GM12878 (cell line): ENCODE measurements around the gene GRN. TPM values are rescaled to one million over a fixed set of nuclear protein-coding genes. Genes with fewer than 3 reads are reported as not detected.

Experiments used
- ATAC-seq: fragments of 200-7000 bp; cut with Tn5 transposase; 3 replicates; pipeline ENCODE4 v1.9.1; 2020; ENCODE audit warnings: mild to moderate bottlenecking, moderate library complexity
- BruUV-seq: library from RNA; stranded (reverse); fragments of 400-500 nt; replicated peaks from 2 replicates; lab custom pipeline; 2021; lab: Mats Ljungman, UMichigan
- CTCF ChIA-PET: fragments of 300-600 bp; sonication (Branson Sonifier 250); formaldehyde crosslinking; extraction: SDS; loops from one replicate; lab custom pipeline; 2021; ENCODE audit warnings: inconsistent platforms; lab: Yijun Ruan, JAX
- POLR2A ChIA-PET: fragments of 350-600 bp; formaldehyde crosslinking; extraction: SDS; loops from one replicate; lab custom pipeline; 2021; ENCODE audit warnings: inconsistent platforms; lab: Charles Lee
- RAD21 ChIA-PET: fragments of 300-600 bp; sonication (Branson Sonifier 250); formaldehyde crosslinking; loops from one replicate; lab custom pipeline; 2023; ENCODE audit warnings: antibody characterized with exemption; ENCODE audit not compliant: unreplicated experiment; lab: Charles Lee
- SMC1A ChIA-PET: fragments of 300-600 bp; sonication (Branson Sonifier 250); formaldehyde crosslinking; loops from one replicate; lab custom pipeline; 2023; ENCODE audit not compliant: unreplicated experiment, uncharacterized antibody; lab: Charles Lee
- DNase-seq: peaks from one replicate; pipeline ENCODE4 v3.0.0-alpha.2; 2011; ENCODE audit warnings: low read depth, low spot score
- FAIRE-seq: peaks from 3 replicates; lab custom pipeline; 2011; peaks lifted over from hg19 to GRCh38; lab: Jason Lieb, UNC
- H2AFZ ChIP-seq: 2 replicates; pipeline ENCODE4 v1.6.0; 2011; ENCODE audit warnings: low read depth, low read length, control low read depth; ENCODE audit not compliant: control insufficient read depth
- H3K27ac ChIP-seq: 2 replicates; pipeline ENCODE4 v1.5.1; 2011; ENCODE audit warnings: control low read depth; ENCODE audit not compliant: control insufficient read depth, insufficient read depth
- H3K27me3 ChIP-seq, 2 experiments: replicated peaks in 1 of 2; 2 replicates each; pipeline versions ENCODE4 v1.6.0 to v1.6.1; 2011; ENCODE audit warnings: low read length in 1 of 2; ENCODE audit not compliant: control insufficient read depth in 2 of 2, insufficient read depth in 2 of 2
- H3K36me3 ChIP-seq, 2 experiments: 2 replicates each; pipeline ENCODE4 v1.5.1; 2011; ENCODE audit warnings: low read length in 1 of 2; ENCODE audit not compliant: control insufficient read depth in 2 of 2, insufficient read depth in 2 of 2
- H3K4me1 ChIP-seq: 2 replicates; pipeline ENCODE4 v1.6.1; 2011; ENCODE audit warnings: mild to moderate bottlenecking, low read length, moderate library complexity, mixed read lengths; ENCODE audit not compliant: control insufficient read depth, insufficient read depth
- H3K4me2 ChIP-seq: 2 replicates; pipeline ENCODE4 v1.6.0; 2011; ENCODE audit warnings: control low read depth; ENCODE audit not compliant: control insufficient read depth, insufficient read depth
- H3K4me3 ChIP-seq: fragments of 200-600 bp; sonication (generic); 2 replicates; pipeline ENCODE4 v1.5.1; 2016
- H3K79me2 ChIP-seq: 2 replicates; pipeline ENCODE4 v1.6.0; 2011; ENCODE audit warnings: low read length; ENCODE audit not compliant: control insufficient read depth, insufficient read depth
- H3K9ac ChIP-seq: 2 replicates; pipeline ENCODE4 v1.8.0; 2011; ENCODE audit warnings: low read length, control low read depth, mixed read lengths; ENCODE audit not compliant: control insufficient read depth, insufficient read depth
- H3K9me3 ChIP-seq: replicated peaks from 3 replicates; pipeline ENCODE4 v1.5.1; 2011; ENCODE audit warnings: mild to moderate bottlenecking, low read length; ENCODE audit not compliant: control insufficient read depth, insufficient read depth
- H4K20me1 ChIP-seq: 2 replicates; pipeline ENCODE4 v1.6.0; 2011; ENCODE audit not compliant: control insufficient read depth, insufficient read depth
- BRCA1 ChIP-seq: IDR thresholded peaks from 2 replicates; pipeline ENCODE4 v1.6.1; 2011; ENCODE audit warnings: low read depth, low read length, improper control_type of control experiment
- HDAC2 ChIP-seq: fragments of 200-600 bp; sonication (generic); IDR thresholded peaks from 2 replicates; pipeline ENCODE4 v1.6.1; 2017
- JUNB ChIP-seq: IDR thresholded peaks from 2 replicates; pipeline ENCODE4 v1.6.1; 2016; ENCODE audit warnings: antibody characterized with exemption, mild to moderate bottlenecking
- MAX ChIP-seq: IDR thresholded peaks from 2 replicates; pipeline ENCODE4 v1.6.1; 2012; ENCODE audit warnings: low read depth, low read length, improper control_type of control experiment
- MEF2A ChIP-seq: IDR thresholded peaks from 2 replicates; pipeline ENCODE4 v1.6.1; 2011; ENCODE audit warnings: low read depth, mild to moderate bottlenecking, low read length, moderate library complexity; ENCODE audit not compliant: insufficient read depth
- POLR2AphosphoS2 ChIP-seq: IDR thresholded peaks from 2 replicates; pipeline ENCODE4 v1.6.1; 2011; ENCODE audit warnings: low read depth, mild to moderate bottlenecking, low read length, improper control_type of control experiment, moderate library complexity
- RBBP5 ChIP-seq: fragments of 200-600 bp; sonication (generic); conservative IDR thresholded peaks from 2 replicates; pipeline ENCODE4 v1.6.1; 2016
- TCF3 ChIP-seq: IDR thresholded peaks from 2 replicates; pipeline ENCODE4 v1.6.1; 2012; ENCODE audit warnings: low read depth, mild to moderate bottlenecking, low read length, borderline replicate concordance; ENCODE audit not compliant: insufficient read depth
- ZNF24 ChIP-seq: fragments of 450-650 bp; IDR thresholded peaks from 2 replicates; pipeline ENCODE4 v1.6.1; 2017; ENCODE audit warnings: antibody characterized with exemption, mild to moderate bottlenecking
- ZSCAN29 ChIP-seq: fragments of 450-650 bp; IDR thresholded peaks from 2 replicates; pipeline ENCODE4 v1.6.1; 2017; ENCODE audit warnings: mild to moderate bottlenecking, moderate library complexity
- WGBS: methylation state at CpG from one replicate; pipeline ENCODE4 v1.1.6; 2016; ENCODE audit warnings: low lambda C conversion rate; ENCODE audit not compliant: insufficient replicate concordance, insufficient coverage; ENCODE audit errors: missing lambda C conversion rate; 5-methylcytosine and 5-hydroxymethylcytosine counted together
- in situ Hi-C: fragments of 300-500 bp; cut with MboI; formaldehyde crosslinking; loops from 9 replicates; pipeline ENCODE4 v1.14.3; 2018; ENCODE audit warnings: mixed read lengths
- intact Hi-C: fragments of 100-400 bp; cut with micrococcal nuclease; formaldehyde crosslinking; loops from one replicate; pipeline ENCODE4 v1.14.2; 2022; ENCODE audit not compliant: unreplicated experiment
- polyA plus RNA-seq, 11 experiments: library from polyadenylated mRNA; depleted of rRNA in 4 of 11; unstranded in 6 of 11; stranded (reverse) in 5 of 11; fragments of >200 nt; fragmentation: Nextera tagmentation in 4 of 11; fragmentation: Illumina TruSeq in 1 of 11; extraction: Ambion mirVana in 4 of 11; extraction: Trizol in 1 of 11; gene quantifications; 1 replicate in 1 of 11; 2 replicates in 10 of 11; pipeline versions ENCODE4 v1.2.1 to v1.2.3, GENCODE V29; 2011 to 2016; ENCODE audit warnings: inconsistent platforms in 2 of 11, missing spikeins in 2 of 11, low read depth in 1 of 11
- total RNA-seq, 4 experiments: library from RNA; depleted of rRNA in 3 of 4; stranded (reverse); fragments of >200 nt in 3 of 4; fragmentation: Illumina TruSeq in 1 of 4; extraction: Trizol in 1 of 4; gene quantifications; 2 replicates each; pipeline versions ENCODE4 v1.2.1 to v1.2.3, GENCODE V29; 2013 to 2021

GRN gene
- total and polyA plus RNA-seq, 10 of the 15 experiments (the other 5 are each of a cell fraction or from before 2014, with no cell fraction given): 22.3 to 389 (median 139) TPM

DNA sequence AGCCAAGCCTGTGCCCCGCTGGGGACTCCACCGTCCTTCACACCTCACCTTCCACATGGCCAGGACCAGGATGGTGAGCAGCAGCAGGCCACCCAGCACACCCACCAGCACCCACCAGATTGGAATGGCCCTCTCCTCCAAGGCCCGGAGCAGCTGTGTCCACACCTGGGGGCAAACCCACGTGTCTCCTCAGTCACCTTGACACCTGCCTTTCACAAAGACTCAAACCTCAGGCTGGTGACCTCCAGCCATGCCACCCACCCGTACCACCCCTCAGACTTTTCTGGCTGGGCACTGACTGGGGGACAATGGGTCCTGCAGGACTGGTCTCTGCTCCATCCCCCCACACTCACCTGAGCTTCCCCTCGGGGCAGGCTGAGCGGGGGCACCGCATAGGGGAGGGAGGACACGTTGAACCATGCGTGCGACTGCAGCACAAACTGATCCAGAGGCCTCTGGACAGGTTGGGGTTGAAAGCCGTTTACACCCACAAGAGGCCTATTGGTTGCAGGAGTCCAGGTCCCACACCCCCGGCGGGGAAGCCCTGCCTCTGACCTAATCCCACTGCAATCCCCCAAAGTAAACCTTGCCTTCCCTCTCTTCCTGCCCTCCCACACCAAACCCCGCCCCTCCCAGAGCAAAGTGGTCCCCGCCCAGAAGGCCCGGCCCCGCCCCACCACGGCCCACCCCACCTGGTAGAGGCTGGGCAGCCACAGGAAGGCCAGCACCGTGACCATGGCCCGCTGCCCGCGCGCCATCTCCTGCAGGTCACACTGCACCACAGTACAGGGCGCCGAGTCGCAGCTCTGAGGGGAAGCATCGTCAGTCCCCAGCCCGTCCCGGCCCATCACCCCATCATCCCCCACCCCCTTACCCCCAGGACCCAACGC is 29.4 kb downstream of the GRN start (continued):
- TF ChIP-seq POLR2AphosphoS2 (no peak), ZNF24 (no peak), MEF2A (no peak), JUNB (no peak), HDAC2 (no peak)

DNA sequence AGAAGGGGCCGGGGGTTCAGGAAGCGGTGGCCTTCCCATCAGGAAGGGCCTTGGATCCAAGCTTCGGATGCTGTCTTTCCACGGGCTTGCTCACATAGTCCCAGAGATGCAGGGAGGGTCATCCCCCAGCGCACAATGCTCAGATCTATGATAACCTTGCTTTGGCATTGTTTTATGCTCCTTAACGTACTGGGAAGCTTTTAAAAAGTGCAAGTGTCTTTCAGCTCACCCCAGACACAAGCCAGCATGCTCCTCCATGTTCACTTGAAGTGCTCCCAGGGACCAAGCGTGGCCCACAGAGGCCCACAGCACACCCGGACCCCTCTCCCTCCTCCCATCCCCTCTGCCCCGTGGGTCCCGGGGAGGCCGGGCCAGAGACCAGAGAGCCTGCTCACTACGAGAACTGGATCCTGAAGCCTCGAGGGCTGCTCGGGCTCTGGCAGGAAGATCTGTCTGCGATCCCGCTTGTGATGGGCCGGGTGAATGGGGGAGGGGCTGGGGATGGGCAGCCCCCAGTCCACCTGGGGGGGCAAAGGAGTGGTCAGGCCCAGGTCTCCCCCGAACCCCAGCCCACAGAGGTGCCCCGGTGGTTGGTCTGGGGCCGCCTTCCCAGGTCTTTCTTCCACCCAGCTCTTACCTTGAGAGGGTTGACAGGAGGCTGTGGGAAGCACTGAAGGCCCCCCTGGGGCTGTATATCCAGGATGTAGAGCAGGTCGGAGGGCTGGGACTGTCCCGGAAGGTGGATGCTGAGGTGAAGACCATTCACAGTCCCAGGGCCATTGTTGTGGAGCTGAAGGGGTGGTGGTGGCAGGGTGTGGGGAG is 30.3 kb downstream of the GRN start:
- SMC1A ChIA-PET: no interaction called here
- POLR2A ChIA-PET: no interaction called here
- 43% methylated on average over 22 of the region's 22 CpGs for WGBS
- DNase-seq (no peak), ATAC-seq (peak; percentile 45), FAIRE-seq (no peak)
- Histone ChIP-seq H2AFZ (no peak overlapping the region), H3K27ac (no peak overlapping the region), H4K20me1 (no peaks in the 10 kb centered on the region), H3K27me3 (no peaks in the 10 kb centered on the region; a peak in 1 of 4 replicates), H3K79me2 (no peaks in the 10 kb centered on the region), H3K4me2 (no peak overlapping the region), H3K4me1 (peaks cover 9% of the 10 kb centered on the region), H3K9ac (no peak overlapping the region), H3K36me3 (no peaks in the 10 kb centered on the region), H3K4me3 (no peak overlapping the region), H3K9me3 (no peaks in the 10 kb centered on the region; the same call in 2 of the 3 replicates)
- TF ChIP-seq MAX (no peak), TCF3 (no peak), BRCA1 (no peak), RBBP5 (no peak), ZSCAN29 (no peak)
- no TSS peak for BruUV-seq
- intact Hi-C loops: no loop called here
- RAD21 ChIA-PET: interaction anchor here (1.2 kb wide), 1 partner anchor 25 kb away, joined by 3 read pairs; no protein-coding TSS in a partner anchor
- CTCF ChIA-PET: interaction anchor here (0.7 to 2.4 kb wide), 13 partner anchors 8 to 172 kb away, joined by 3 to 8 read pairs (median 4); partner anchors contain the start of gene FAM171A2
- in situ Hi-C loops: no loop called here
